Liver (tissue), 9 donors: ENCODE data around the gene MYO16. TPM values are rescaled to one million over a fixed set of nuclear protein-coding genes. Genes with fewer than 3 reads are reported as not detected.

Experiments used
- DNase-seq: peaks from one replicate; pipeline ENCODE4 v3.0.0-alpha.2; 2017; ENCODE audit warnings: low spot score
- H3K27ac ChIP-seq, 2 donors: one replicate each; pipeline ENCODE4 v1.7.0; 2013; ENCODE audit warnings: inconsistent platforms in 2 of 2, low read length in 2 of 2, control low read depth in 1 of 2, low read depth in 1 of 2, mild to moderate bottlenecking in 1 of 2
- H3K27me3 ChIP-seq, 4 donors: one replicate each; pipeline versions ENCODE4 v1.6.1 to v1.7.0; 2013; ENCODE audit warnings: low read length in 3 of 4, inconsistent platforms in 1 of 4, mild to moderate bottlenecking in 1 of 4, moderate library complexity in 1 of 4; ENCODE audit not compliant: control insufficient read depth in 4 of 4, insufficient read depth in 4 of 4
- H3K36me3 ChIP-seq, 4 donors: one replicate each; pipeline versions ENCODE4 v1.6.1 to v1.7.0; 2013; ENCODE audit warnings: low read length in 3 of 4, mild to moderate bottlenecking in 3 of 4, low read depth in 1 of 4, moderate library complexity in 1 of 4; ENCODE audit not compliant: control insufficient read depth in 4 of 4, insufficient read depth in 3 of 4
- H3K4me1 ChIP-seq, 4 donors: one replicate each; pipeline versions ENCODE4 v1.6.1 to v1.7.0; 2013; ENCODE audit warnings: low read length in 3 of 4, mild to moderate bottlenecking in 3 of 4, moderate library complexity in 1 of 4; ENCODE audit not compliant: control insufficient read depth in 4 of 4, insufficient read depth in 4 of 4
- H3K4me3 ChIP-seq, 3 donors: one replicate each; pipeline versions ENCODE4 v1.6.1 to v1.7.0; 2013; ENCODE audit warnings: low read length in 3 of 3, control low read depth in 1 of 3, low read depth in 1 of 3, mild to moderate bottlenecking in 1 of 3
- H3K9ac ChIP-seq, 2 donors: one replicate each; pipeline ENCODE4 v1.7.0; 2013; ENCODE audit warnings: low read length in 2 of 2, mild to moderate bottlenecking in 2 of 2, moderate library complexity in 2 of 2, control low read depth in 1 of 2, low read depth in 1 of 2
- H3K9me3 ChIP-seq, 4 donors: one replicate each; pipeline versions ENCODE4 v1.6.1 to v1.7.0; 2013; ENCODE audit warnings: low read length in 3 of 4; ENCODE audit not compliant: control insufficient read depth in 4 of 4
- ATF3 ChIP-seq: IDR thresholded peaks from 2 replicates; pipeline ENCODE4 v1.6.1; 2016; ENCODE audit warnings: antibody characterized with exemption
- CTCF ChIP-seq: fragments of 150-350 bp; IDR thresholded peaks from 2 replicates; pipeline ENCODE4 v1.5.1; 2017; ENCODE audit warnings: improper control_type of control experiment, low read depth, low read length; ENCODE audit not compliant: missing input control
- EGR1 ChIP-seq, 2 donors: IDR thresholded peaks; 2 replicates each; pipeline ENCODE4 v1.6.1; 2016 to 2018; ENCODE audit warnings: antibody characterized with exemption in 2 of 2, low read depth in 2 of 2
- FOXA1 ChIP-seq: IDR thresholded peaks from 2 replicates; pipeline ENCODE4 v1.6.1; 2016; ENCODE audit warnings: antibody characterized with exemption
- FOXA2 ChIP-seq: IDR thresholded peaks from 2 replicates; pipeline ENCODE4 v1.6.1; 2016; ENCODE audit warnings: antibody characterized with exemption
- GABPA ChIP-seq, 2 donors: IDR thresholded peaks in 1 of 2; conservative IDR thresholded peaks in 1 of 2; 2 replicates each; pipeline ENCODE4 v1.6.1; 2016; ENCODE audit warnings: antibody characterized with exemption in 2 of 2, mild to moderate bottlenecking in 1 of 2, moderate library complexity in 1 of 2
- HNF4A ChIP-seq, 2 donors: conservative IDR thresholded peaks; 2 replicates each; pipeline ENCODE4 v1.6.1; 2016; ENCODE audit warnings: antibody characterized with exemption in 2 of 2, mild to moderate bottlenecking in 2 of 2
- HNF4G ChIP-seq: IDR thresholded peaks from 2 replicates; pipeline ENCODE4 v1.6.1; 2016; ENCODE audit warnings: antibody characterized with exemption
- JUND ChIP-seq, 2 donors: IDR thresholded peaks; 2 replicates each; pipeline ENCODE4 v1.6.1; 2016; ENCODE audit warnings: antibody characterized with exemption in 2 of 2
- NR2F2 ChIP-seq: IDR thresholded peaks from 2 replicates; pipeline ENCODE4 v1.6.1; 2016; ENCODE audit warnings: antibody characterized with exemption
- RAD21 ChIP-seq, 2 donors: IDR thresholded peaks; 2 replicates each; pipeline ENCODE4 v1.6.1; 2016; ENCODE audit warnings: antibody characterized with exemption in 2 of 2, mild to moderate bottlenecking in 2 of 2
- RXRA ChIP-seq, 2 donors: IDR thresholded peaks; 2 replicates each; pipeline ENCODE4 v1.6.1; 2017 to 2018; ENCODE audit warnings: antibody characterized with exemption in 2 of 2, mild to moderate bottlenecking in 1 of 2
- SP1 ChIP-seq: IDR thresholded peaks from 2 replicates; pipeline ENCODE4 v1.6.1; 2018; ENCODE audit warnings: antibody characterized with exemption, mild to moderate bottlenecking
- TAF1 ChIP-seq: conservative IDR thresholded peaks from 2 replicates; pipeline ENCODE4 v1.6.1; 2016; ENCODE audit warnings: antibody characterized with exemption, mild to moderate bottlenecking
- YY1 ChIP-seq: IDR thresholded peaks from 2 replicates; pipeline ENCODE4 v1.6.1; 2016; ENCODE audit warnings: antibody characterized with exemption, mild to moderate bottlenecking
- WGBS: extraction: QIAGEN DNeasy Blood & Tissue Kit; methylation state at CpG from one replicate; pipeline ENCODE4 v1.1.7; 2013; 5-methylcytosine and 5-hydroxymethylcytosine counted together
- polyA plus RNA-seq, 2 donors: library from polyadenylated mRNA; stranded (reverse) in 1 of 2; unstranded in 1 of 2; fragments of 200-250 nt in 1 of 2; fragments of >200 nt in 1 of 2; fragmentation: Nextera tagmentation in 1 of 2; extraction: Ambion mirVana in 1 of 2; gene quantifications; one replicate each; pipeline versions ENCODE4 v1.2.1 to v1.2.3, GENCODE V29; 2013 to 2015
- total RNA-seq, 2 donors: library from RNA; depleted of rRNA; stranded (reverse); fragments of >200 nt; gene quantifications; one replicate each; pipeline ENCODE4 v1.2.3, GENCODE V29; 2014
- TF ChIP-seq, protein P1 (sequence below): IDR thresholded peaks from 2 replicates; pipeline ENCODE4 v1.6.1; 2016; ENCODE audit warnings: antibody characterized with exemption
- TF ChIP-seq, protein P2 (sequence below): IDR thresholded peaks from 2 replicates; pipeline ENCODE4 v1.6.1; 2016; ENCODE audit warnings: antibody characterized with exemption
- TF ChIP-seq, protein P3 (sequence below): IDR thresholded peaks from 2 replicates; pipeline ENCODE4 v1.6.1; 2016; ENCODE audit warnings: antibody characterized with exemption, mild to moderate bottlenecking
- donor health status: healthy.
- donor health status: healthy.
- donor health status: healthy.
- donor health status: healthy.
- donor health status: healthy.

MYO16 gene
- total and polyA plus RNA-seq, 4 donors = 0.37 to 1.1 (median 0.68) TPM

- H3K27ac ChIP-seq = no peak overlapping the region
- no peak overlapping the region for H3K4me3 ChIP-seq
- no peak for DNase-seq
- TF ChIP-seq, protein P1, sequence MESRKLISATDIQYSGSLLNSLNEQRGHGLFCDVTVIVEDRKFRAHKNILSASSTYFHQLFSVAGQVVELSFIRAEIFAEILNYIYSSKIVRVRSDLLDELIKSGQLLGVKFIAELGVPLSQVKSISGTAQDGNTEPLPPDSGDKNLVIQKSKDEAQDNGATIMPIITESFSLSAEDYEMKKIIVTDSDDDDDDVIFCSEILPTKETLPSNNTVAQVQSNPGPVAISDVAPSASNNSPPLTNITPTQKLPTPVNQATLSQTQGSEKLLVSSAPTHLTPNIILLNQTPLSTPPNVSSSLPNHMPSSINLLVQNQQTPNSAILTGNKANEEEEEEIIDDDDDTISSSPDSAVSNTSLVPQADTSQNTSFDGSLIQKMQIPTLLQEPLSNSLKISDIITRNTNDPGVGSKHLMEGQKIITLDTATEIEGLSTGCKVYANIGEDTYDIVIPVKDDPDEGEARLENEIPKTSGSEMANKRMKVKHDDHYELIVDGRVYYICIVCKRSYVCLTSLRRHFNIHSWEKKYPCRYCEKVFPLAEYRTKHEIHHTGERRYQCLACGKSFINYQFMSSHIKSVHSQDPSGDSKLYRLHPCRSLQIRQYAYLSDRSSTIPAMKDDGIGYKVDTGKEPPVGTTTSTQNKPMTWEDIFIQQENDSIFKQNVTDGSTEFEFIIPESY = no peak
- no peak for TF ChIP-seq GABPA (IDR thresholded peaks at IDR 0.05 in 1 of 2, conservative IDR thresholded peaks at IDR 0.05 in 1 of 2)
- no peak for TF ChIP-seq SP1
- TF ChIP-seq JUND (IDR thresholded peaks at IDR 0.05) = no peak
- TF ChIP-seq YY1 = no peak
- TF ChIP-seq TAF1 = no peak
- no peak for TF ChIP-seq HNF4A (conservative IDR thresholded peaks at IDR 0.05)
- TF ChIP-seq, protein P2, sequence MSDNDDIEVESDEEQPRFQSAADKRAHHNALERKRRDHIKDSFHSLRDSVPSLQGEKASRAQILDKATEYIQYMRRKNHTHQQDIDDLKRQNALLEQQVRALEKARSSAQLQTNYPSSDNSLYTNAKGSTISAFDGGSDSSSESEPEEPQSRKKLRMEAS = no peak
- no peak for TF ChIP-seq ATF3
- TF ChIP-seq FOXA2 = no peak
- no peak for TF ChIP-seq FOXA1
- no peak for TF ChIP-seq EGR1 (IDR thresholded peaks at IDR 0.05; ENCODE audit: low read depth in 2 of 2)
- no peaks in the 10 kb centered on the region for H3K27me3 ChIP-seq
- H3K9me3 ChIP-seq = no peaks in the 10 kb centered on the region
- H3K36me3 ChIP-seq = no peaks in the 10 kb centered on the region
- H3K4me1 ChIP-seq = no peaks in the 10 kb centered on the region
- no peak overlapping the region for H3K9ac ChIP-seq
Observed at GRCh38 chr13:108807841-108808240, 178.4 kb downstream of the MYO16 start.

DNA sequence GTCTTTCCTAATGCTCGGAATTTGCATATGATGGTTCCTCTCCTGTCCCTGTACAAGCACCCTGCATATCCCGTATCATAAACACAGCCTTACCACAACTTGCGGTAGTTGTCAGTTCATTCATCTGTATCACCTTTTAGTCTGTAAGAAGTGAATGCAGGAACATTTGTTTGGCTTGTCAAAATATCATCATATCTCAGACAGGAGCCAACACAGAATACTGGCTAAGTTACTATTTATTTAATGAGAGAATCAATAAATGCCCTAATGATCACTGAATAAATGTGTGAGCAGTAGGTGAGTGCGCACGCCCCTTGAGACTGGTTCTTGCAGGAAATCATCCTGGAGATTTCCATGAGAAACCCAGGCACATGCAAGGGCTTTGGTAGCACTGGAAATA lies 182.8 kb downstream of the MYO16 start:
- no peak for DNase-seq
- Histone ChIP-seq H3K9ac (no peak overlapping the region), H3K27me3 (no peaks in the 10 kb centered on the region), H3K9me3 (no peaks in the 10 kb centered on the region), H3K27ac (no peak overlapping the region), H3K36me3 (no peaks in the 10 kb centered on the region), H3K4me3 (no peak overlapping the region), H3K4me1 (no peaks in the 10 kb centered on the region)
- 84% methylated on average over 5 of the region's 5 CpGs for WGBS
- TF ChIP-seq JUND (IDR thresholded peaks at IDR 0.05) = no peak
- no peak for TF ChIP-seq NR2F2
- no peak for TF ChIP-seq RAD21 (IDR thresholded peaks at IDR 0.05)
- no peak for TF ChIP-seq RXRA (IDR thresholded peaks at IDR 0.05)
- TF ChIP-seq CTCF = no peak
- TF ChIP-seq, protein P1 = no peak
- TF ChIP-seq GABPA (IDR thresholded peaks at IDR 0.05 in 1 of 2, conservative IDR thresholded peaks at IDR 0.05 in 1 of 2) = no peak
- TF ChIP-seq, protein P3, sequence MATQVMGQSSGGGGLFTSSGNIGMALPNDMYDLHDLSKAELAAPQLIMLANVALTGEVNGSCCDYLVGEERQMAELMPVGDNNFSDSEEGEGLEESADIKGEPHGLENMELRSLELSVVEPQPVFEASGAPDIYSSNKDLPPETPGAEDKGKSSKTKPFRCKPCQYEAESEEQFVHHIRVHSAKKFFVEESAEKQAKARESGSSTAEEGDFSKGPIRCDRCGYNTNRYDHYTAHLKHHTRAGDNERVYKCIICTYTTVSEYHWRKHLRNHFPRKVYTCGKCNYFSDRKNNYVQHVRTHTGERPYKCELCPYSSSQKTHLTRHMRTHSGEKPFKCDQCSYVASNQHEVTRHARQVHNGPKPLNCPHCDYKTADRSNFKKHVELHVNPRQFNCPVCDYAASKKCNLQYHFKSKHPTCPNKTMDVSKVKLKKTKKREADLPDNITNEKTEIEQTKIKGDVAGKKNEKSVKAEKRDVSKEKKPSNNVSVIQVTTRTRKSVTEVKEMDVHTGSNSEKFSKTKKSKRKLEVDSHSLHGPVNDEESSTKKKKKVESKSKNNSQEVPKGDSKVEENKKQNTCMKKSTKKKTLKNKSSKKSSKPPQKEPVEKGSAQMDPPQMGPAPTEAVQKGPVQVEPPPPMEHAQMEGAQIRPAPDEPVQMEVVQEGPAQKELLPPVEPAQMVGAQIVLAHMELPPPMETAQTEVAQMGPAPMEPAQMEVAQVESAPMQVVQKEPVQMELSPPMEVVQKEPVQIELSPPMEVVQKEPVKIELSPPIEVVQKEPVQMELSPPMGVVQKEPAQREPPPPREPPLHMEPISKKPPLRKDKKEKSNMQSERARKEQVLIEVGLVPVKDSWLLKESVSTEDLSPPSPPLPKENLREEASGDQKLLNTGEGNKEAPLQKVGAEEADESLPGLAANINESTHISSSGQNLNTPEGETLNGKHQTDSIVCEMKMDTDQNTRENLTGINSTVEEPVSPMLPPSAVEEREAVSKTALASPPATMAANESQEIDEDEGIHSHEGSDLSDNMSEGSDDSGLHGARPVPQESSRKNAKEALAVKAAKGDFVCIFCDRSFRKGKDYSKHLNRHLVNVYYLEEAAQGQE = no peak
- TF ChIP-seq ATF3 = no peak
- no peak for TF ChIP-seq HNF4A (conservative IDR thresholded peaks at IDR 0.05)
- TF ChIP-seq EGR1 (IDR thresholded peaks at IDR 0.05; ENCODE audit: low read depth in 2 of 2) = no peak
- TF ChIP-seq TAF1 = no peak
- no peak for TF ChIP-seq YY1
- TF ChIP-seq HNF4G = no peak
- no peak for TF ChIP-seq SP1
- no peak for TF ChIP-seq FOXA2
- TF ChIP-seq, protein P2 = no peak
